ENCODE measurements around the gene TBC1D5.

- TF ChIP-seq CTCF (conservative IDR thresholded peaks at IDR 0.05; ENCODE audit: low read length) (no peak), EZH2phosphoT487 (IDR thresholded peaks at IDR 0.05; ENCODE audit: borderline replicate concordance) (no peak)
These were observed 520.9 kb downstream of the TBC1D5 start for GRCh38 chr3:17221529-17221928.

All from Loucy (cell line).